IMR-90 (cell line): ENCODE results near the gene RBMS3. TPM values are rescaled to one million over a fixed set of nuclear protein-coding genes. Genes with fewer than 3 reads are reported as not detected.

Experiments used
- ATAC-seq: fragments of 200-7000 bp; cut with Tn5 transposase; 2 replicates; pipeline ENCODE4 v1.9.1; 2020; ENCODE audit warnings: low read depth, mild to moderate bottlenecking, moderate library complexity
- BruUV-seq: library from RNA; stranded (reverse); fragments of 400-500 nt; replicated peaks from 2 replicates; lab custom pipeline; 2021; lab: Mats Ljungman, UMichigan
- CTCF ChIA-PET: fragments of 300-600 bp; formaldehyde crosslinking; extraction: SDS; loops from one replicate; lab custom pipeline; 2021; ENCODE audit warnings: antibody characterized with exemption; lab: Yijun Ruan, JAX
- POLR2A ChIA-PET: fragments of 300-600 bp; sonication (Branson Sonifier 250); formaldehyde crosslinking; loops from one replicate; lab custom pipeline; 2022; ENCODE audit warnings: antibody characterized with exemption; ENCODE audit not compliant: unreplicated experiment; lab: Charles Lee
- DNase-seq: peaks from one replicate; pipeline ENCODE4 v3.0.0; 2013
- H2AFZ ChIP-seq: replicated peaks from 2 replicates; pipeline ENCODE3; 2013; ENCODE audit warnings: low read length, mild to moderate bottlenecking; ENCODE audit not compliant: poor library complexity
- H2AK5ac ChIP-seq: 2 replicates; pipeline ENCODE4 v1.6.1; 2013; ENCODE audit warnings: low read depth, low read length, inconsistent platforms
- H2AK9ac ChIP-seq: replicated peaks from 2 replicates; pipeline ENCODE3; 2013; ENCODE audit warnings: mild to moderate bottlenecking, low read depth, low read length, moderate library complexity; ENCODE audit not compliant: poor library complexity
- H2BK120ac ChIP-seq: 2 replicates; pipeline ENCODE4 v1.6.1; 2013; ENCODE audit warnings: low read depth, low read length, inconsistent platforms
- H2BK15ac ChIP-seq: 3 replicates; pipeline ENCODE4 v1.6.1; 2013; ENCODE audit warnings: low read depth, low read length, inconsistent platforms
- H2BK20ac ChIP-seq: 2 replicates; pipeline ENCODE4 v1.6.1; 2013; ENCODE audit warnings: low read depth, mild to moderate bottlenecking, inconsistent platforms, low read length, moderate library complexity
- H2BK5ac ChIP-seq: 2 replicates; pipeline ENCODE4 v1.6.1; 2013; ENCODE audit warnings: mild to moderate bottlenecking, low read depth, low read length, inconsistent platforms; ENCODE audit not compliant: poor library complexity, severe bottlenecking
- H3K14ac ChIP-seq: replicated peaks from 2 replicates; pipeline ENCODE4 v1.6.1; 2013; ENCODE audit warnings: low read depth, low read length, inconsistent platforms
- H3K18ac ChIP-seq: 2 replicates; pipeline ENCODE4 v1.6.1; 2013; ENCODE audit warnings: low read depth, low read length, control low read depth
- H3K23ac ChIP-seq: 2 replicates; pipeline ENCODE4 v1.6.1; 2013; ENCODE audit warnings: low read depth, low read length, inconsistent platforms
- H3K27ac ChIP-seq: 2 replicates; pipeline ENCODE4 v1.5.1; 2013; ENCODE audit warnings: mild to moderate bottlenecking, control low read depth, low read length; ENCODE audit not compliant: insufficient read depth
- H3K27me3 ChIP-seq: 2 replicates; pipeline ENCODE4 v1.6.1; 2013; ENCODE audit warnings: low read length; ENCODE audit not compliant: control insufficient read depth, insufficient read depth
- H3K36me3 ChIP-seq: 2 replicates; pipeline ENCODE4 v1.6.1; 2013; ENCODE audit warnings: low read length, mixed read lengths; ENCODE audit not compliant: control insufficient read depth, insufficient read depth
- H3K4ac ChIP-seq: 2 replicates; pipeline ENCODE4 v1.6.1; 2013; ENCODE audit warnings: low read depth, low read length, inconsistent platforms
- H3K4me1 ChIP-seq: 2 replicates; pipeline ENCODE4 v1.6.1; 2013; ENCODE audit warnings: low read length, mixed read lengths; ENCODE audit not compliant: control insufficient read depth, insufficient read depth
- H3K4me2 ChIP-seq: 2 replicates; pipeline ENCODE4 v1.6.1; 2013; ENCODE audit warnings: low read depth, mild to moderate bottlenecking, control low read depth, low read length, moderate library complexity
- H3K4me3 ChIP-seq: 2 replicates; pipeline ENCODE4 v1.5.1; 2013; ENCODE audit warnings: low read depth, mild to moderate bottlenecking, control low read depth, low read length, moderate library complexity; ENCODE audit not compliant: insufficient read depth
- H3K56ac ChIP-seq: 2 replicates; pipeline ENCODE4 v1.6.1; 2013; ENCODE audit warnings: low read length, inconsistent platforms; ENCODE audit not compliant: insufficient read depth; ENCODE audit errors: extremely low read depth
- H3K79me1 ChIP-seq, 2 experiments: 2 replicates each; pipeline ENCODE4 v1.6.1; 2013; ENCODE audit warnings: low read length in 2 of 2, inconsistent platforms in 1 of 2, low read depth in 1 of 2
- H3K9ac ChIP-seq: 2 replicates; pipeline ENCODE4 v1.6.1; 2013; ENCODE audit warnings: low read depth, low read length, control low read depth
- H3K9me1 ChIP-seq: 2 replicates; pipeline ENCODE4 v1.6.1; 2013; ENCODE audit warnings: low read length, inconsistent platforms; ENCODE audit not compliant: insufficient read depth
- H3K9me3 ChIP-seq: 2 replicates; pipeline ENCODE4 v1.6.1; 2013; ENCODE audit warnings: low read length; ENCODE audit not compliant: control insufficient read depth, insufficient read depth
- H4K20me1 ChIP-seq: 2 replicates; pipeline ENCODE4 v1.6.1; 2013; ENCODE audit warnings: low read length, inconsistent platforms; ENCODE audit not compliant: insufficient read depth
- H4K5ac ChIP-seq: 2 replicates; pipeline ENCODE4 v1.6.1; 2013; ENCODE audit warnings: mild to moderate bottlenecking, low read depth, low read length, control low read depth
- H4K8ac ChIP-seq, 2 experiments: 2 replicates each; pipeline ENCODE4 v1.6.1; 2013; ENCODE audit warnings: low read depth in 2 of 2, low read length in 2 of 2, control low read depth in 1 of 2, inconsistent platforms in 1 of 2
- H4K91ac ChIP-seq: 2 replicates; pipeline ENCODE4 v1.6.1; 2013; ENCODE audit warnings: low read depth, low read length, inconsistent platforms; ENCODE audit not compliant: insufficient read depth
- BHLHE40 ChIP-seq: fragments of 150-350 bp; IDR thresholded peaks from 2 replicates; pipeline ENCODE4 v1.6.1; 2016; ENCODE audit warnings: mild to moderate bottlenecking, low read depth, low read length
- CEBPB ChIP-seq: IDR thresholded peaks from 2 replicates; pipeline ENCODE4 v1.6.1; 2012; ENCODE audit warnings: low read depth, low read length, improper control_type of control experiment
- CHD1 ChIP-seq: IDR thresholded peaks from 2 replicates; pipeline ENCODE4 v1.6.1; 2012; ENCODE audit warnings: low read depth, low read length, improper control_type of control experiment
- FOS ChIP-seq: fragments of 150-350 bp; IDR thresholded peaks from 2 replicates; pipeline ENCODE4 v1.6.1; 2016; ENCODE audit warnings: low read depth, low read length
- MAFK ChIP-seq: IDR thresholded peaks from 2 replicates; pipeline ENCODE4 v1.6.1; 2012; ENCODE audit warnings: low read depth, low read length, improper control_type of control experiment
- MAZ ChIP-seq: IDR thresholded peaks from 2 replicates; pipeline ENCODE4 v1.6.1; 2012; ENCODE audit warnings: low read depth, mild to moderate bottlenecking, low read length, improper control_type of control experiment, moderate library complexity, borderline replicate concordance
- MXI1 ChIP-seq: IDR thresholded peaks from 2 replicates; pipeline ENCODE4 v1.6.1; 2012; ENCODE audit warnings: low read depth, mild to moderate bottlenecking, low read length, moderate library complexity, borderline replicate concordance
- NFE2L2 ChIP-seq: fragments of 150-350 bp; IDR thresholded peaks from 2 replicates; pipeline ENCODE4 v1.6.1; 2016; ENCODE audit warnings: low read depth, mild to moderate bottlenecking, low read length
- POLR2A ChIP-seq: IDR thresholded peaks from 2 replicates; pipeline ENCODE4 v1.6.1; 2012; ENCODE audit warnings: mild to moderate bottlenecking, low read depth, low read length
- RAD21 ChIP-seq: IDR thresholded peaks from 2 replicates; pipeline ENCODE4 v1.6.1; 2012; ENCODE audit warnings: low read length, improper control_type of control experiment
- RCOR1 ChIP-seq: IDR thresholded peaks from 2 replicates; pipeline ENCODE4 v1.6.1; 2012; ENCODE audit warnings: mild to moderate bottlenecking, low read length, improper control_type of control experiment; ENCODE audit not compliant: insufficient replicate concordance
- RFX5 ChIP-seq: IDR thresholded peaks from 2 replicates; pipeline ENCODE4 v1.8.0; 2012; ENCODE audit warnings: low read depth, mild to moderate bottlenecking, low read length, moderate library complexity
- SMC3 ChIP-seq: fragments of 150-350 bp; IDR thresholded peaks from 2 replicates; pipeline ENCODE4 v1.6.1; 2016; ENCODE audit warnings: low read depth, mild to moderate bottlenecking, antibody characterized with exemption, low read length, moderate library complexity
- WGBS, 2 experiments: methylation state at CpG; one replicate each; pipeline versions ENCODE4 v1.1.5 to v1.1.7; 2013; ENCODE audit warnings: missing lambda C conversion rate in 2 of 2; ENCODE audit not compliant: insufficient read length in 1 of 2; ENCODE audit errors: extremely low coverage in 2 of 2; 5-methylcytosine and 5-hydroxymethylcytosine counted together
- dilution Hi-C: fragments of 300-500 bp; cut with HindIII; formaldehyde crosslinking; loops from one replicate; pipeline ENCODE4 v1.14.3; 2018; ENCODE audit warnings: low sequenced_read_pairs; ENCODE audit not compliant: unreplicated experiment
- in situ Hi-C: fragments of 300-500 bp; cut with MboI; formaldehyde crosslinking; loops from 3 replicates; pipeline ENCODE4 v1.14.3; 2019; ENCODE audit warnings: low sequenced_read_pairs, inconsistent platforms, mixed read lengths
- intact Hi-C: fragments of 100-400 bp; cut with micrococcal nuclease; formaldehyde crosslinking; loops from 2 replicates; pipeline ENCODE4 v1.10.0; 2022
- polyA plus RNA-seq, 3 experiments: library from polyadenylated mRNA; depleted of rRNA; stranded (reverse); fragments of >200 nt; gene quantifications; 2 replicates each; pipeline ENCODE4 v1.2.3, GENCODE V29; 2012; ENCODE audit warnings: low replicate concordance in 1 of 3
- total RNA-seq: library from RNA; depleted of rRNA; stranded (reverse); fragments of >200 nt; gene quantifications from 2 replicates; pipeline ENCODE4 v1.2.3, GENCODE V29; 2012
- TF ChIP-seq, protein P1 (sequence below): conservative IDR thresholded peaks from 2 replicates; pipeline ENCODE4 v1.5.1; 2012; ENCODE audit warnings: mild to moderate bottlenecking, low read depth, low read length, improper control_type of control experiment
- TF ChIP-seq, protein P2 (sequence below): fragments of 150-350 bp; IDR thresholded peaks from 2 replicates; pipeline ENCODE4 v1.6.1; 2017; ENCODE audit warnings: mild to moderate bottlenecking, antibody characterized with exemption, low read length, low read depth
- TF ChIP-seq, protein P3 (sequence below): fragments of 150-350 bp; IDR thresholded peaks from 2 replicates; pipeline ENCODE4 v1.6.1; 2016; ENCODE audit warnings: low read depth, mild to moderate bottlenecking, low read length, moderate library complexity, borderline replicate concordance

The RBMS3 gene
- total and polyA plus RNA-seq, 2 of the 4 experiments (the other 2 are of a cell fraction) = 15.2 to 127 TPM

DNA sequence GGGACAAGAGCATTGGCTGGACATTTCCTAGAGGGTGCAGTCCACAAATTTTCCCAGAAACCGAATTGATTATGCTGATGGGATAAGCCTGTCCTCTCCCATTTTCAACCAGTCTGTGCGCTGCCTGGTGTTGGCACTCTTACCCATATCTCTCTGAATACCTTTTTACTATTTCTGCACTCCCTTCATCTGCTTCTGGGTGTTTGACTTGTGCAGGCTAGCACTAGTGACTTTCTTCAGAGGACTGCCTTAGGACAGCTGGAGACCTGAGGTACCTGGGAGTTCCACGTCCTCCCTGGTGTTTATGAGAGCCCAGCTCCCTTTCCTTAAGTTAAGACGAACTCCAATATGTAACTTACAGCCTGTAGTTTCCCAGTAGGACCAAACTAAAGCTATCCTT, 50.2 kb downstream of the RBMS3 start:
- Histone ChIP-seq H2AFZ (no peak overlapping the region), H3K36me3 (no peaks in the 10 kb centered on the region), H2AK5ac (0 out of 2 replicates have a peak overlapping the region, but pooled peaks have one; percentile 3), H4K8ac (0 out of 4 replicates have a peak overlapping the region, but pooled peaks of 1 of the 2 experiments have one; percentile 22), H2BK5ac (no peak overlapping the region), H2BK120ac (no peak overlapping the region), H2BK20ac (no peak overlapping the region), H4K91ac (no peak overlapping the region), H3K27ac (no peak overlapping the region), H2BK15ac (no peak overlapping the region), H4K20me1 (peaks cover 16% of the 10 kb centered on the region), H2AK9ac (no peak overlapping the region), H3K14ac (no peak overlapping the region), H3K9me1 (peaks cover 7% of the 10 kb centered on the region; the same call in 1 of the 2 replicates), H3K4me3 (no peak overlapping the region), H3K18ac (no peak overlapping the region), H4K5ac (peak overlapping the region; percentile 26; the same call in 1 of the 2 replicates), H3K23ac (peak overlapping the region; percentile 50; the same call in 1 of the 2 replicates), H3K4me1 (peaks cover 6% of the 10 kb centered on the region), H3K9ac (no peak overlapping the region), H3K79me1 (peaks cover 12 to 56% of the 10 kb centered on the region in 2 experiments), H3K27me3 (no peaks in the 10 kb centered on the region), H3K4ac (no peak overlapping the region), H3K56ac (no peak overlapping the region), H3K4me2 (no peak overlapping the region), H3K9me3 (no peaks in the 10 kb centered on the region)
- POLR2A ChIA-PET = interaction anchor here (0.6 kb wide), 2 partner anchors 49 to 393 kb away, joined by 3 to 5 read pairs; no protein-coding TSS in a partner anchor
- 100% methylated on average over 2 of the region's 4 CpGs; no CpG with 5 or more reads in 1 of the 2 experiments for WGBS, 2 experiments
- intact Hi-C loops (no loop called here), dilution Hi-C loops (no loop called here), in situ Hi-C loops (no loop called here)
- CTCF ChIA-PET = interaction anchor here (0.7 to 1.0 kb wide), 2 partner anchors 10 to 24 kb away, joined by 3 read pairs; no protein-coding TSS in a partner anchor
- ATAC-seq = no peak
- no peak for DNase-seq
- BruUV-seq = no TSS peak
- TF ChIP-seq, protein P1, sequence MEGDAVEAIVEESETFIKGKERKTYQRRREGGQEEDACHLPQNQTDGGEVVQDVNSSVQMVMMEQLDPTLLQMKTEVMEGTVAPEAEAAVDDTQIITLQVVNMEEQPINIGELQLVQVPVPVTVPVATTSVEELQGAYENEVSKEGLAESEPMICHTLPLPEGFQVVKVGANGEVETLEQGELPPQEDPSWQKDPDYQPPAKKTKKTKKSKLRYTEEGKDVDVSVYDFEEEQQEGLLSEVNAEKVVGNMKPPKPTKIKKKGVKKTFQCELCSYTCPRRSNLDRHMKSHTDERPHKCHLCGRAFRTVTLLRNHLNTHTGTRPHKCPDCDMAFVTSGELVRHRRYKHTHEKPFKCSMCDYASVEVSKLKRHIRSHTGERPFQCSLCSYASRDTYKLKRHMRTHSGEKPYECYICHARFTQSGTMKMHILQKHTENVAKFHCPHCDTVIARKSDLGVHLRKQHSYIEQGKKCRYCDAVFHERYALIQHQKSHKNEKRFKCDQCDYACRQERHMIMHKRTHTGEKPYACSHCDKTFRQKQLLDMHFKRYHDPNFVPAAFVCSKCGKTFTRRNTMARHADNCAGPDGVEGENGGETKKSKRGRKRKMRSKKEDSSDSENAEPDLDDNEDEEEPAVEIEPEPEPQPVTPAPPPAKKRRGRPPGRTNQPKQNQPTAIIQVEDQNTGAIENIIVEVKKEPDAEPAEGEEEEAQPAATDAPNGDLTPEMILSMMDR = no peak
- TF ChIP-seq CHD1 (no peak), RAD21 (no peak), MXI1 (no peak), BHLHE40 (no peak), CEBPB (no peak), SMC3 (no peak), RFX5 (no peak), POLR2A (no peak), MAZ (no peak), FOS (no peak), MAFK (no peak), RCOR1 (no peak), NFE2L2 (no peak)
- TF ChIP-seq, protein P2, sequence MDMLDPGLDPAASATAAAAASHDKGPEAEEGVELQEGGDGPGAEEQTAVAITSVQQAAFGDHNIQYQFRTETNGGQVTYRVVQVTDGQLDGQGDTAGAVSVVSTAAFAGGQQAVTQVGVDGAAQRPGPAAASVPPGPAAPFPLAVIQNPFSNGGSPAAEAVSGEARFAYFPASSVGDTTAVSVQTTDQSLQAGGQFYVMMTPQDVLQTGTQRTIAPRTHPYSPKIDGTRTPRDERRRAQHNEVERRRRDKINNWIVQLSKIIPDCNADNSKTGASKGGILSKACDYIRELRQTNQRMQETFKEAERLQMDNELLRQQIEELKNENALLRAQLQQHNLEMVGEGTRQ = no peak
- TF ChIP-seq, protein P3, sequence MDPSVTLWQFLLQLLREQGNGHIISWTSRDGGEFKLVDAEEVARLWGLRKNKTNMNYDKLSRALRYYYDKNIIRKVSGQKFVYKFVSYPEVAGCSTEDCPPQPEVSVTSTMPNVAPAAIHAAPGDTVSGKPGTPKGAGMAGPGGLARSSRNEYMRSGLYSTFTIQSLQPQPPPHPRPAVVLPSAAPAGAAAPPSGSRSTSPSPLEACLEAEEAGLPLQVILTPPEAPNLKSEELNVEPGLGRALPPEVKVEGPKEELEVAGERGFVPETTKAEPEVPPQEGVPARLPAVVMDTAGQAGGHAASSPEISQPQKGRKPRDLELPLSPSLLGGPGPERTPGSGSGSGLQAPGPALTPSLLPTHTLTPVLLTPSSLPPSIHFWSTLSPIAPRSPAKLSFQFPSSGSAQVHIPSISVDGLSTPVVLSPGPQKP = no peak
